HG03565 (cell line): Measurements from ENCODE around the gene ANK3.

Experiments
- ATAC-seq: cut with Tn5 transposase; IDR thresholded peaks from one replicate; pipeline ENCODE4 v1.9.1; 2021; ENCODE audit warnings: mild to moderate bottlenecking, moderate library complexity; ENCODE audit not compliant: unreplicated experiment

ANK3 gene

GRCh38 chr10:60389413-60390025 is at the start of gene ANK3:
Gene ANK3 (minus strand): TSS chr10:60389875. CDS start chr10:60389538, 337 bp downstream.
- no peak for ATAC-seq

- ATAC-seq: no peak
Observed at GRCh38 chr10:60434418-60435046, 44.9 kb upstream of the ANK3 start.

GRCh38 chr10:60433684-60434083 is 44.0 kb upstream of the ANK3 start:
- ATAC-seq: no peak

- no peak for ATAC-seq
Observed at GRCh38 chr10:60430836-60431597, 41.3 kb upstream of the ANK3 start.

- ATAC-seq: no peak
Observed at GRCh38 chr10:60430017-60430416, 40.3 kb upstream of the ANK3 start.

GRCh38 chr10:60429084-60429849 is 39.6 kb upstream of the ANK3 start:
- ATAC-seq: no peak

GRCh38 chr10:60428387-60428737 is 38.7 kb upstream of the ANK3 start:
- no peak for ATAC-seq

GRCh38 chr10:60427709-60428386 is 38.2 kb upstream of the ANK3 start:
- no peak for ATAC-seq

GRCh38 chr10:60427148-60427547 is 37.5 kb upstream of the ANK3 start:
- no peak for ATAC-seq

GRCh38 chr10:60426425-60426824 is 36.8 kb upstream of the ANK3 start:
- ATAC-seq: no peak

GRCh38 chr10:60425392-60426110 is 35.9 kb upstream of the ANK3 start:
- ATAC-seq: no peak

GRCh38 chr10:60424971-60425370 is 35.3 kb upstream of the ANK3 start:
- no peak for ATAC-seq

GRCh38 chr10:60423920-60424319 is 34.2 kb upstream of the ANK3 start:
- no peak for ATAC-seq

GRCh38 chr10:60422809-60423208 is 33.1 kb upstream of the ANK3 start:
- ATAC-seq: no peak

- ATAC-seq: no peak
Observed at GRCh38 chr10:60420991-60421894, 31.6 kb upstream of the ANK3 start.

- no peak for ATAC-seq
Observed at GRCh38 chr10:60419249-60419648, 29.6 kb upstream of the ANK3 start.

GRCh38 chr10:60417901-60418300 is 28.2 kb upstream of the ANK3 start:
- ATAC-seq: no peak

GRCh38 chr10:60417024-60417423 is 27.3 kb upstream of the ANK3 start:
- ATAC-seq: no peak

- no peak for ATAC-seq
Observed at GRCh38 chr10:60414877-60415585, 25.4 kb upstream of the ANK3 start.
